ENCODE results near the gene ADCK1. TPM values are rescaled to one million over a fixed set of nuclear protein-coding genes. Genes with fewer than 3 reads are reported as not detected.
A peak's percentile ranks its signal among the peaks of the same experiment; 100 is the strongest.

Gene ADCK1
- total RNA-seq, 1 donor = 5.2 TPM

DNA sequence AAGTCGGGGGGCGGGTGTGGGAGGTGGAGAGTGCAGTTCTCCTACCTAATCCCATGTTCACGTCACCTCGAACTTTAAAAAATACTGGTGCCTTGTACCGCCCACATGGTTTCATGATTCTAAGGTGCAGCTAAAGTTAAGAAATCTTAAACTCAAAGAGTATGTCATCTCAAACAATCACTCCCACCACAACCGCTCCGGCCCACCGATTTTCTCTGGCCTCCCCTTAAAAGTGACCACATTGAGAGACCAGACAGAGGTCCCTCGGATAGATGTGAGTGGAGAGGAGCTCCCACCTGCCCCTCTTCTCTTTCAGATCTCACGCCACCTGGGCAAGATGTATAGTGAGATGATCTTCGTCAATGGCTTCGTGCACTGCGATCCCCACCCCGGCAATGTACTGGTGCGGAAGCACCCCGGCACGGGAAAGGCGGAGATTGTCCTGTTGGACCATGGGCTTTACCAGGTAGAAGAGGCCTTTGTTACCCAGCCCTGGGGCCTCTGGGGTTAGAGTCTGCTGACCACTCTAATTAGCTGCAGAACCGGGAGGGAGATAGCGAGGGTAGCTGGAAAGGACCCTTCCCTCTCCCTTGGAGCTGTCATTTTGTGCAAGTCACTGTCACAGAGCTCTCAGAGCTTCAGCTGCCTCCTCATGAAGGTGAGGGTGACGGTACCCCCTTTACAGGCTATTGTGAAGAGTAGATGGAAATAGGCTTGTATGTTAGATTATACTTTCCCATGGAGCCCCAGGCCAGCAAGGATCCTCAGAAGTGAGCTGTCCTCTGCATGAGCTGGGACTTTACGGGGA lies 124.4 kb downstream of the ADCK1 start:
- DNase-seq (ENCODE audit: low read depth) = no peak
- no peak overlapping the region for H3K4me3 ChIP-seq (ENCODE audit: low read depth, low read length)
- TF ChIP-seq, protein P1, sequence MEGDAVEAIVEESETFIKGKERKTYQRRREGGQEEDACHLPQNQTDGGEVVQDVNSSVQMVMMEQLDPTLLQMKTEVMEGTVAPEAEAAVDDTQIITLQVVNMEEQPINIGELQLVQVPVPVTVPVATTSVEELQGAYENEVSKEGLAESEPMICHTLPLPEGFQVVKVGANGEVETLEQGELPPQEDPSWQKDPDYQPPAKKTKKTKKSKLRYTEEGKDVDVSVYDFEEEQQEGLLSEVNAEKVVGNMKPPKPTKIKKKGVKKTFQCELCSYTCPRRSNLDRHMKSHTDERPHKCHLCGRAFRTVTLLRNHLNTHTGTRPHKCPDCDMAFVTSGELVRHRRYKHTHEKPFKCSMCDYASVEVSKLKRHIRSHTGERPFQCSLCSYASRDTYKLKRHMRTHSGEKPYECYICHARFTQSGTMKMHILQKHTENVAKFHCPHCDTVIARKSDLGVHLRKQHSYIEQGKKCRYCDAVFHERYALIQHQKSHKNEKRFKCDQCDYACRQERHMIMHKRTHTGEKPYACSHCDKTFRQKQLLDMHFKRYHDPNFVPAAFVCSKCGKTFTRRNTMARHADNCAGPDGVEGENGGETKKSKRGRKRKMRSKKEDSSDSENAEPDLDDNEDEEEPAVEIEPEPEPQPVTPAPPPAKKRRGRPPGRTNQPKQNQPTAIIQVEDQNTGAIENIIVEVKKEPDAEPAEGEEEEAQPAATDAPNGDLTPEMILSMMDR (IDR thresholded peaks at IDR 0.05; ENCODE audit: insufficient read depth, low read length) = no peak

DNA sequence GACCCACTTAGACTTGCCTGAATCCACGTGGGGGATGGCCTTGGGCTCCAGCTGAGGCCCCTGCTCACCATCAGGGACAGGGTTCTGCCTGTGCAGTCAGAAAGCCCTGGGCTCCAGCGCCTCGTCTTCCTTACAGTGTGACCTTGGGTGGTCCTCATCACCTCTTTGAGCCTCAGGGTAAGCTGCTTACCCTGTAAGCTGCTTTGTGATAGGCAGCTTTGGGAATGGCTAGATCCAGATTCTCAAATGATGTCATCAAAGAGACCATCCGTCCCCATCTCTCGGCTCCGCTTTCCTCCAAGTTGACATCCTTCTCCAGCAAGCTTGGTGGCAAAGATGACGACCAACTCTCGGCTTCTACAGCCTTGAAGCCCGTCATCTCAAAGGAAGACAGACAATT lies 127.0 kb downstream of the ADCK1 start:
- no peak for DNase-seq (ENCODE audit: low read depth)
- TF ChIP-seq, protein P1 (IDR thresholded peaks at IDR 0.05; ENCODE audit: insufficient read depth, low read length) = no peak
- no peak overlapping the region for H3K4me3 ChIP-seq (ENCODE audit: low read depth, low read length)

DNA sequence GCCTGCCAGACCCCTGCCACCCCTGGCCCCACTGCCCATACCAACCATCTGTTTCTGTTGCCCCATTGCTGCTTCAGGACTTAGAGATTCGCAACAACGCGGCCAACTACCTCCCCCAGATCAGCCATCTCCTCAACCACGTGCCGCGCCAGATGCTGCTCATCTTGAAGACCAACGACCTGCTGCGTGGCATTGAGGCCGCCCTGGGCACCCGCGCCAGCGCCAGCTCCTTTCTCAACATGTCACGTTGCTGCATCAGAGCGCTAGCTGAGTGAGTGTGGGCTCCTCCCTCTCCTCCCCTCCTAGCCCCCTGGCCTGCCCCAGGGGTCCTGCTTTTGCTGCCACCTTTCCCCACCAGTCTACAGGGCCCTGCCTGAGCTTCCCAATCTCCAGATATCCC lies 131.5 kb downstream of the ADCK1 start:
- TF ChIP-seq, protein P1 (IDR thresholded peaks at IDR 0.05; ENCODE audit: insufficient read depth, low read length) = no peak
- DNase-seq (ENCODE audit: low read depth) = no peak
- H3K4me3 ChIP-seq (ENCODE audit: low read depth, low read length) = no peak overlapping the region

DNA sequence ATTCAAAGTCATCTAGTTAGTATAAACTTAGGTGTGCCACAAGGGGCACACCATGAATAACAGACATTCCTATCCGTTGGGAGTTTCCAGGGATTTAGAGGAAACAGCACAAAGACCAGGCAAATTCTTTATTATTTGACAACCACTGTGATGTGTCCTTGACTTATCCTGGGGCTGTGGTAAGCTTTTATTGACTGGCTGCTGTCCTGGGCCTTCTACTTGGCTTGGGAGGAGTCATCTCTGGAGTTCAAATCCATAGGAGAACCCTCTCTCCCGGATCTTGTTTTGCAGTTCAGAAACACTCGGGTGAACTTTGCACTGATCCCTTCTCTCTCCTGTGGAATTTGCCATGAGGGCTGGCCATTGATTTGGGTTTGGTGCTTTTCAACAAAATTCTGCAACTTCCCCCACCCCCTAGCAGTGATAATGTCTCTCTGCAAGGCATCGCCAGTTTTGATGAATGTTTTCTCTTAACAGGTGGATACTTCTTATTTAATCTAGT lies 136.3 kb downstream of the ADCK1 start:
- TF ChIP-seq, protein P1 (IDR thresholded peaks at IDR 0.05; ENCODE audit: insufficient read depth, low read length) = no peak
- no peak overlapping the region for H3K4me3 ChIP-seq (ENCODE audit: low read depth, low read length)
- no peak for DNase-seq (ENCODE audit: low read depth)

DNA sequence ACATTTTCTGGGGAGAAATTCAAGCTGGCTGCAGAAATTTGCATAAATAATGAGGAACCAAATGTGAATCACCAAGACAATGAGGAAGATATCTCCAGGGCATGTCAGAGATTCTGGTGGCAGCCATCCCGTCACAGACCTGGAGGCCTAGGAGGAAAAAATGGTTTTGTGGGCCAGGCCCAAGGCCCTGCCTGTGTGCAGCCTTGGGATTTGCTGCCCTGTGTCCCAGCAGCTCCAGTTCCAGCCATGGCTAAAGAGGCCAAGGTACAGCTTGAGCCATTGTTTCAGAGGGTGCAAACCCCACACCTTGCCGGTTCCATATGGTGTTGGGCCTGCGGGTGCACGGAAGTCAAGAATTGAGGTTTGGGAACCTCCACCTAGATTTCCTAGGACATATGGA lies 147.5 kb downstream of the ADCK1 start:
- no peak for DNase-seq (ENCODE audit: low read depth)
- H3K4me3 ChIP-seq (ENCODE audit: low read depth, low read length) = no peak overlapping the region
- TF ChIP-seq, protein P1 (IDR thresholded peaks at IDR 0.05; ENCODE audit: insufficient read depth, low read length) = no peak

DNA sequence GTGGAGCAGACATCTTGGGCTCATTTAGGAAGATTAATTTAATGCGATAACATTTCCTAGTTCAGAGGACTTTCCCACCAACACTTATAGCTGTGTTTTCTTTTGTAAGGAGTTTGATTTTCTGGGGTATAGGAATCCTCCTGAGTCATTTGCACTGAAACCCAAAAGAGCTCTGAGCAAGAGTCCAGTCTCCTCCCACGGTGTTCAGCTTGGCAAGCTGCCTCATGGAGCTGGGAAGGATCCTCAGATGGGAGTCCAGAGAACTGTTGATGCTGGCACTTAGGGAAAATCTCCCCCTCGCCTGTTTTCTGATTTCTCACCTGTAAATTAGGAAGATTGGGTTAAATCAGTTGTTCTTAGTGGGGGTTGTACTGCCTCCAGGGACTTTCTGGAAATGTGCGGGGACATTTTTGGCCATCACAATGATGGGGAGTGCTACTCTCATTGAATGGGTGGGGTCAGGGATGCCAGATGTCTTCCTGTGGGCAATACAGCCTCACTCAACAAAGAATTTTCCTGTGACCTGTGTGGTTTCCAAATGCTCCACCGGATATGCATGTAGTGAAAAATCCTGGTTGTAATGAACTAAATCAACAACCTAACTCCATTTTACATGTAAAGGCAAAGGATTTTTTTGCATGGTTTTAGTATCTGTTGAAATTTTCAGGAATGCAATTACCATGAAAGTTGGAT lies 150.6 kb downstream of the ADCK1 start:
- H3K4me3 ChIP-seq (ENCODE audit: low read depth, low read length) = no peak overlapping the region
- DNase-seq (ENCODE audit: low read depth) = peak; percentile 43
- TF ChIP-seq, protein P1 (IDR thresholded peaks at IDR 0.05; ENCODE audit: insufficient read depth, low read length) = no peak
